IMR-90 (cell line): Measurements from ENCODE around the gene ADCY9. TPM values are rescaled to one million over a fixed set of nuclear protein-coding genes. Genes with fewer than 3 reads are reported as not detected.

Experiments
- ATAC-seq: fragments of 200-7000 bp; cut with Tn5 transposase; 2 replicates; pipeline ENCODE4 v1.9.1; 2020; ENCODE audit warnings: low read depth, mild to moderate bottlenecking, moderate library complexity
- BruUV-seq: library from RNA; stranded (reverse); fragments of 400-500 nt; replicated peaks from 2 replicates; lab custom pipeline; 2021; lab: Mats Ljungman, UMichigan
- CTCF ChIA-PET: fragments of 300-600 bp; formaldehyde crosslinking; extraction: SDS; loops from one replicate; lab custom pipeline; 2021; ENCODE audit warnings: antibody characterized with exemption; lab: Yijun Ruan, JAX
- POLR2A ChIA-PET: fragments of 300-600 bp; sonication (Branson Sonifier 250); formaldehyde crosslinking; loops from one replicate; lab custom pipeline; 2022; ENCODE audit warnings: antibody characterized with exemption; ENCODE audit not compliant: unreplicated experiment; lab: Charles Lee
- DNase-seq: peaks from one replicate; pipeline ENCODE4 v3.0.0; 2013
- H2AFZ ChIP-seq: replicated peaks from 2 replicates; pipeline ENCODE3; 2013; ENCODE audit warnings: low read length, mild to moderate bottlenecking; ENCODE audit not compliant: poor library complexity
- H2AK5ac ChIP-seq: 2 replicates; pipeline ENCODE4 v1.6.1; 2013; ENCODE audit warnings: low read depth, low read length, inconsistent platforms
- H2AK9ac ChIP-seq: replicated peaks from 2 replicates; pipeline ENCODE3; 2013; ENCODE audit warnings: mild to moderate bottlenecking, low read depth, low read length, moderate library complexity; ENCODE audit not compliant: poor library complexity
- H2BK120ac ChIP-seq: 2 replicates; pipeline ENCODE4 v1.6.1; 2013; ENCODE audit warnings: low read depth, low read length, inconsistent platforms
- H2BK15ac ChIP-seq: 3 replicates; pipeline ENCODE4 v1.6.1; 2013; ENCODE audit warnings: low read depth, low read length, inconsistent platforms
- H2BK20ac ChIP-seq: 2 replicates; pipeline ENCODE4 v1.6.1; 2013; ENCODE audit warnings: low read depth, mild to moderate bottlenecking, inconsistent platforms, low read length, moderate library complexity
- H2BK5ac ChIP-seq: 2 replicates; pipeline ENCODE4 v1.6.1; 2013; ENCODE audit warnings: mild to moderate bottlenecking, low read depth, low read length, inconsistent platforms; ENCODE audit not compliant: poor library complexity, severe bottlenecking
- H3K14ac ChIP-seq: replicated peaks from 2 replicates; pipeline ENCODE4 v1.6.1; 2013; ENCODE audit warnings: low read depth, low read length, inconsistent platforms
- H3K18ac ChIP-seq: 2 replicates; pipeline ENCODE4 v1.6.1; 2013; ENCODE audit warnings: low read depth, low read length, control low read depth
- H3K23ac ChIP-seq: 2 replicates; pipeline ENCODE4 v1.6.1; 2013; ENCODE audit warnings: low read depth, low read length, inconsistent platforms
- H3K27ac ChIP-seq: 2 replicates; pipeline ENCODE4 v1.5.1; 2013; ENCODE audit warnings: mild to moderate bottlenecking, control low read depth, low read length; ENCODE audit not compliant: insufficient read depth
- H3K27me3 ChIP-seq: 2 replicates; pipeline ENCODE4 v1.6.1; 2013; ENCODE audit warnings: low read length; ENCODE audit not compliant: control insufficient read depth, insufficient read depth
- H3K36me3 ChIP-seq: 2 replicates; pipeline ENCODE4 v1.6.1; 2013; ENCODE audit warnings: low read length, mixed read lengths; ENCODE audit not compliant: control insufficient read depth, insufficient read depth
- H3K4ac ChIP-seq: 2 replicates; pipeline ENCODE4 v1.6.1; 2013; ENCODE audit warnings: low read depth, low read length, inconsistent platforms
- H3K4me1 ChIP-seq: 2 replicates; pipeline ENCODE4 v1.6.1; 2013; ENCODE audit warnings: low read length, mixed read lengths; ENCODE audit not compliant: control insufficient read depth, insufficient read depth
- H3K4me2 ChIP-seq: 2 replicates; pipeline ENCODE4 v1.6.1; 2013; ENCODE audit warnings: low read depth, mild to moderate bottlenecking, control low read depth, low read length, moderate library complexity
- H3K4me3 ChIP-seq: 2 replicates; pipeline ENCODE4 v1.5.1; 2013; ENCODE audit warnings: low read depth, mild to moderate bottlenecking, control low read depth, low read length, moderate library complexity; ENCODE audit not compliant: insufficient read depth
- H3K56ac ChIP-seq: 2 replicates; pipeline ENCODE4 v1.6.1; 2013; ENCODE audit warnings: low read length, inconsistent platforms; ENCODE audit not compliant: insufficient read depth; ENCODE audit errors: extremely low read depth
- H3K79me1 ChIP-seq, 2 experiments: 2 replicates each; pipeline ENCODE4 v1.6.1; 2013; ENCODE audit warnings: low read length in 2 of 2, inconsistent platforms in 1 of 2, low read depth in 1 of 2
- H3K9ac ChIP-seq: 2 replicates; pipeline ENCODE4 v1.6.1; 2013; ENCODE audit warnings: low read depth, low read length, control low read depth
- H3K9me1 ChIP-seq: 2 replicates; pipeline ENCODE4 v1.6.1; 2013; ENCODE audit warnings: low read length, inconsistent platforms; ENCODE audit not compliant: insufficient read depth
- H3K9me3 ChIP-seq: 2 replicates; pipeline ENCODE4 v1.6.1; 2013; ENCODE audit warnings: low read length; ENCODE audit not compliant: control insufficient read depth, insufficient read depth
- H4K20me1 ChIP-seq: 2 replicates; pipeline ENCODE4 v1.6.1; 2013; ENCODE audit warnings: low read length, inconsistent platforms; ENCODE audit not compliant: insufficient read depth
- H4K5ac ChIP-seq: 2 replicates; pipeline ENCODE4 v1.6.1; 2013; ENCODE audit warnings: mild to moderate bottlenecking, low read depth, low read length, control low read depth
- H4K8ac ChIP-seq, 2 experiments: 2 replicates each; pipeline ENCODE4 v1.6.1; 2013; ENCODE audit warnings: low read depth in 2 of 2, low read length in 2 of 2, control low read depth in 1 of 2, inconsistent platforms in 1 of 2
- H4K91ac ChIP-seq: 2 replicates; pipeline ENCODE4 v1.6.1; 2013; ENCODE audit warnings: low read depth, low read length, inconsistent platforms; ENCODE audit not compliant: insufficient read depth
- BHLHE40 ChIP-seq: fragments of 150-350 bp; IDR thresholded peaks from 2 replicates; pipeline ENCODE4 v1.6.1; 2016; ENCODE audit warnings: mild to moderate bottlenecking, low read depth, low read length
- MAZ ChIP-seq: IDR thresholded peaks from 2 replicates; pipeline ENCODE4 v1.6.1; 2012; ENCODE audit warnings: low read depth, mild to moderate bottlenecking, low read length, improper control_type of control experiment, moderate library complexity, borderline replicate concordance
- WGBS, 2 experiments: methylation state at CpG; one replicate each; pipeline versions ENCODE4 v1.1.5 to v1.1.7; 2013; ENCODE audit warnings: missing lambda C conversion rate in 2 of 2; ENCODE audit not compliant: insufficient read length in 1 of 2; ENCODE audit errors: extremely low coverage in 2 of 2; 5-methylcytosine and 5-hydroxymethylcytosine counted together
- dilution Hi-C: fragments of 300-500 bp; cut with HindIII; formaldehyde crosslinking; loops from one replicate; pipeline ENCODE4 v1.14.3; 2018; ENCODE audit warnings: low sequenced_read_pairs; ENCODE audit not compliant: unreplicated experiment
- in situ Hi-C: fragments of 300-500 bp; cut with MboI; formaldehyde crosslinking; loops from 3 replicates; pipeline ENCODE4 v1.14.3; 2019; ENCODE audit warnings: low sequenced_read_pairs, inconsistent platforms, mixed read lengths
- intact Hi-C: fragments of 100-400 bp; cut with micrococcal nuclease; formaldehyde crosslinking; loops from 2 replicates; pipeline ENCODE4 v1.10.0; 2022
- polyA plus RNA-seq, 3 experiments: library from polyadenylated mRNA; depleted of rRNA; stranded (reverse); fragments of >200 nt; gene quantifications; 2 replicates each; pipeline ENCODE4 v1.2.3, GENCODE V29; 2012; ENCODE audit warnings: low replicate concordance in 1 of 3
- total RNA-seq: library from RNA; depleted of rRNA; stranded (reverse); fragments of >200 nt; gene quantifications from 2 replicates; pipeline ENCODE4 v1.2.3, GENCODE V29; 2012

Gene ADCY9
- total and polyA plus RNA-seq, 2 of the 4 experiments (the other 2 are of a cell fraction) = 5.4 to 12.5 TPM

DNA sequence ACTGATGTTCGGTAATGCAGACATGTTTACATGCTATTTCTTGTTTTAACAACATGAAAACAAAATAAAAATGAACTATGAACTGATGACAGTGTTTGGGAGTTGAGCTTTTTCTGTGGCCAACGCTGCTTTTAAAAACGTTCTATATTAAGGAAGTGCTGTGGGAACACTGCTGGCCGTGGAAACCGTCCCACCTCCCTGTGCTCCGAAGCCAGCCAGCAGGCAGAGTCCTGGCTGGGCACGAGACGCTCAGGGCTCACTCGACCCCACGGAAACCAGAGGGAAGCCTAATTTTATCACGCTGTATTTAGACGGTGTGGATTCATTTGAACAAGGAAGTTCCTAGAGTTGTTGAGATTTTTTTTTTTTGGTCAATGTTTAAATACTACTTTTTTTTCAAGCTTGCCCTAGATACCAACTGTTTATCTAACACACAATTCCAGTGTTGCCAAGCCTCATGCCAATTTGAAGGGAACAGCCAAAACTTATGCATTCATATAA is 25.8 kb downstream of the ADCY9 start:
- no peaks in the 10 kb centered on the region for H3K27me3 ChIP-seq
- H4K91ac ChIP-seq = no peak overlapping the region; the same call in 1 of the 2 replicates
- H4K8ac ChIP-seq = peak overlapping the region in 1 of 2 experiments; percentile 48; a peak in 1 of 4 replicates
- H3K4me2 ChIP-seq = peak overlapping the region; percentile 6
- H3K14ac ChIP-seq = peak overlapping the region; percentile 17
- no peaks in the 10 kb centered on the region; the same call in 1 of the 2 replicates for H3K36me3 ChIP-seq
- in situ Hi-C loops (no loop called here), dilution Hi-C loops (no loop called here), intact Hi-C loops (no loop called here)
- 27% methylated on average over 3 of the region's 12 CpGs; no CpG with 5 or more reads in 1 of the 2 experiments for WGBS, 2 experiments
- POLR2A ChIA-PET = interaction anchor here (0.6 kb wide), 2 partner anchors 11 to 25 kb away, joined by 3 to 5 read pairs; no protein-coding TSS in a partner anchor
- H3K56ac ChIP-seq = no peak overlapping the region
- no peak overlapping the region for H2BK15ac ChIP-seq
- H2AK9ac ChIP-seq = no peak overlapping the region
- TF ChIP-seq BHLHE40 = peak; percentile 43; the same call in 1 of the 2 replicates
- no peak for TF ChIP-seq MAZ
- H2AFZ ChIP-seq = peak overlapping the region; percentile 38
- peak overlapping the region; percentile 14 for H3K4ac ChIP-seq
- H2BK5ac ChIP-seq = no peak overlapping the region
- no peaks in the 10 kb centered on the region for H3K9me3 ChIP-seq
- no peak overlapping the region for H2BK20ac ChIP-seq
- H3K23ac ChIP-seq = peak overlapping the region; percentile 44; the same call in 1 of the 2 replicates
- H3K79me1 ChIP-seq = peaks cover 33 to 88% of the 10 kb centered on the region in 2 experiments; a peak in 3 of 4 replicates
- no peak overlapping the region for H3K18ac ChIP-seq
- H3K4me3 ChIP-seq = no peak overlapping the region
- no peak overlapping the region for H4K5ac ChIP-seq
- H3K27ac ChIP-seq = no peak overlapping the region
- DNase-seq = no peak
- no peak for ATAC-seq
- no TSS peak for BruUV-seq
- H3K9ac ChIP-seq = no peak overlapping the region
- peak overlapping the region; percentile 56; the same call in 1 of the 2 replicates for H2AK5ac ChIP-seq
- peaks cover 31% of the 10 kb centered on the region for H4K20me1 ChIP-seq
- peaks cover 19% of the 10 kb centered on the region for H3K4me1 ChIP-seq
- peaks cover 16% of the 10 kb centered on the region for H3K9me1 ChIP-seq
- CTCF ChIA-PET = no interaction called here
- peak overlapping the region; percentile 24; the same call in 1 of the 2 replicates for H2BK120ac ChIP-seq
